ENCODE results near the gene VPS51.

Gene VPS51

GRCh38 chr11:65067446-65067845, 28.6 kb upstream of the VPS51 start:
- Histone ChIP-seq H3K36me3 (ENCODE audit: control insufficient read depth, insufficient read depth, low read length) (no peaks in the 10 kb centered on the region), H3K9me3 (ENCODE audit: control insufficient read depth, low read length) (no peaks in the 10 kb centered on the region), H3K4me2 (ENCODE audit: low read length) (no peak overlapping the region), H3K9ac (no peak overlapping the region), H3K79me2 (no peaks in the 10 kb centered on the region), H3K4me3 (ENCODE audit: low read depth, low read length) (no peak overlapping the region), H3K4me1 (no peaks in the 10 kb centered on the region), H2AFZ (no peak overlapping the region), H3K27me3 (ENCODE audit: control insufficient read depth, insufficient read depth, low read length) (no peaks in the 10 kb centered on the region), H3K27ac (no peak overlapping the region)
- no peak for TF ChIP-seq CTCF (IDR thresholded peaks at IDR 0.05)

GRCh38 chr11:65069217-65069616, 26.8 kb upstream of the VPS51 start:
- Histone ChIP-seq H3K27ac (no peak overlapping the region), H3K4me1 (no peaks in the 10 kb centered on the region), H2AFZ (no peak overlapping the region), H3K9me3 (ENCODE audit: control insufficient read depth, low read length) (no peaks in the 10 kb centered on the region), H3K9ac (no peak overlapping the region), H3K79me2 (no peaks in the 10 kb centered on the region), H3K36me3 (ENCODE audit: control insufficient read depth, insufficient read depth, low read length) (no peaks in the 10 kb centered on the region), H3K27me3 (ENCODE audit: control insufficient read depth, insufficient read depth, low read length) (no peaks in the 10 kb centered on the region), H3K4me3 (ENCODE audit: low read depth, low read length) (no peak overlapping the region), H3K4me2 (ENCODE audit: low read length) (no peak overlapping the region)
- TF ChIP-seq CTCF (IDR thresholded peaks at IDR 0.05) = no peak

GRCh38 chr11:65071907-65072630, 23.9 kb upstream of the VPS51 start:
- no peaks in the 10 kb centered on the region for H3K79me2 ChIP-seq
- no peak overlapping the region for H3K9ac ChIP-seq
- no peak overlapping the region for H2AFZ ChIP-seq
- H3K27me3 ChIP-seq (ENCODE audit: control insufficient read depth, insufficient read depth, low read length) = no peaks in the 10 kb centered on the region
- H3K27ac ChIP-seq = no peak overlapping the region
- TF ChIP-seq CTCF (IDR thresholded peaks at IDR 0.05) = no peak
- H3K4me3 ChIP-seq (ENCODE audit: low read depth, low read length) = no peak overlapping the region
- H3K4me2 ChIP-seq (ENCODE audit: low read length) = no peak overlapping the region
- H3K36me3 ChIP-seq (ENCODE audit: control insufficient read depth, insufficient read depth, low read length) = no peaks in the 10 kb centered on the region
- no peaks in the 10 kb centered on the region for H3K4me1 ChIP-seq
- no peaks in the 10 kb centered on the region for H3K9me3 ChIP-seq (ENCODE audit: control insufficient read depth, low read length)

GRCh38 chr11:65072631-65072966, 23.4 kb upstream of the VPS51 start:
- H3K4me1 ChIP-seq = no peaks in the 10 kb centered on the region
- H2AFZ ChIP-seq = no peak overlapping the region
- H3K4me2 ChIP-seq (ENCODE audit: low read length) = no peak overlapping the region
- no peak for TF ChIP-seq CTCF (IDR thresholded peaks at IDR 0.05)
- H3K36me3 ChIP-seq (ENCODE audit: control insufficient read depth, insufficient read depth, low read length) = no peaks in the 10 kb centered on the region
- H3K79me2 ChIP-seq = no peaks in the 10 kb centered on the region
- H3K27me3 ChIP-seq (ENCODE audit: control insufficient read depth, insufficient read depth, low read length) = no peaks in the 10 kb centered on the region
- H3K27ac ChIP-seq = no peak overlapping the region
- no peak overlapping the region for H3K9ac ChIP-seq
- no peaks in the 10 kb centered on the region for H3K9me3 ChIP-seq (ENCODE audit: control insufficient read depth, low read length)
- no peak overlapping the region for H3K4me3 ChIP-seq (ENCODE audit: low read depth, low read length)

- H3K9me3 ChIP-seq (ENCODE audit: control insufficient read depth, low read length) = no peaks in the 10 kb centered on the region
- TF ChIP-seq CTCF (IDR thresholded peaks at IDR 0.05) = no peak
- H3K4me2 ChIP-seq (ENCODE audit: low read length) = no peak overlapping the region
- H3K4me1 ChIP-seq = no peaks in the 10 kb centered on the region
- no peak overlapping the region for H2AFZ ChIP-seq
- no peak overlapping the region for H3K27ac ChIP-seq
- no peaks in the 10 kb centered on the region for H3K36me3 ChIP-seq (ENCODE audit: control insufficient read depth, insufficient read depth, low read length)
- no peak overlapping the region for H3K9ac ChIP-seq
- H3K79me2 ChIP-seq = no peaks in the 10 kb centered on the region
- H3K27me3 ChIP-seq (ENCODE audit: control insufficient read depth, insufficient read depth, low read length) = no peaks in the 10 kb centered on the region
- H3K4me3 ChIP-seq (ENCODE audit: low read depth, low read length) = no peak overlapping the region
These were observed 18.6 kb upstream of the VPS51 start for GRCh38 chr11:65077451-65077850.
